Stimulated activated CD8-positive, alpha-beta memory T cell treated with anti-CD3 and anti-CD28 coated beads, Interleukin-4, amount 100 ng/mL, for 48 hours (primary cell): Measurements from ENCODE around the gene KRT76.
"Not testable (repeated sequence)": the region's sequence is repeated elsewhere in the genome, so short reads cannot be mapped to it uniquely, and the experiment has no call there.

Experiments
- DNase-seq: peaks from one replicate; pipeline ENCODE4 v3.0.0-alpha.2; 2020

KRT76 gene

DNA sequence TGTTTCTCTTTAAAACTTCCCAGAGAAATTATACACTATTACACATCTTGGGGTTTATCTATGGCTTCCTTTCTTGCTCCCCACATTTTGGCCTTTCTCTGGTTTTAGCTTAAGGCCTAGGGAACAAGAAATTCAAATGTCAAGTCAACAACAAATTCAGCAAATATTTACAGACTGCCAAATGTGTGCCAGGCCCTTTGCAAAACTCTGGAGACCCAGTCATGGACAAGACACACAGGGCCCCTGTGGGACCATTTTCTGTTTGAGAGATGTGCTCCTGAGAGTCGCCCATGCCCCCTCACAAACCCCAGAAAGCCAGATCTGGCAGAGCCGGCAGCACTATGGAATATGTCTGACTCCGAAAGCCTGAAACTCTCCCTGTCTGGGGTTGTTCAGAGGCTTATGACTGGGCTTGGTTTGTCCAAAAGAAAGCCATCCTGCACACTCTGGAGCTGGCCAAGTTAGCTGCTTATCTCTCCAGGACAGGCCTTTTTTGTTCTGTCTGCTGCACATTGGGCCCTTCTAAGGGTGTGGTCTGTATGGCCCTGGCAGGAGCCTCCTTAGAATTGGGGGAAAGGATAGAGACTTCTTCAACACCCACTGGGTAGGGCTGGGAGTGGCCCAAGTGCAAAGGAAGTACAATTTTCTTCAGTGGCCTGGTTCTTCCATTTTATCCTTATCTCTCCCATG lies 19.8 kb upstream of the KRT76 start:
- DNase-seq, result no peak

DNA sequence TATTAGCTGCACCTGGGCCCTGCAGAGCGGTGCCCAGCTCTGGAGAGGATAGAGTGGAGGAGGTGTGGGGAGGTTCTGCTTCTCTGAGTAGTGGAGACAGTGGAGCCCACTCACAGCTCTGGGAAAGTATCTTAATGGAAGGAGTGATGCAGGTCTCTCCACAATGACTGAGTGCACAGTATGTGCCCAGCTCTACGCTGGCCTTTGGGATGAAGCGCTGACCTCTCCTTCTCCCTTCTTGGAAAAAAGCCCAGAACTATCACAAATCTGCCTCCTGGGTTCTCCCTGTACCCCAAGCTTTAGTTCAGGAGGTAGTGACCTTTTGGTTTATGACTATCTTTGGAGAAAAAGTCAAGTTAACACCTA lies 19.3 kb upstream of the KRT76 start:
- no peak for DNase-seq

DNA sequence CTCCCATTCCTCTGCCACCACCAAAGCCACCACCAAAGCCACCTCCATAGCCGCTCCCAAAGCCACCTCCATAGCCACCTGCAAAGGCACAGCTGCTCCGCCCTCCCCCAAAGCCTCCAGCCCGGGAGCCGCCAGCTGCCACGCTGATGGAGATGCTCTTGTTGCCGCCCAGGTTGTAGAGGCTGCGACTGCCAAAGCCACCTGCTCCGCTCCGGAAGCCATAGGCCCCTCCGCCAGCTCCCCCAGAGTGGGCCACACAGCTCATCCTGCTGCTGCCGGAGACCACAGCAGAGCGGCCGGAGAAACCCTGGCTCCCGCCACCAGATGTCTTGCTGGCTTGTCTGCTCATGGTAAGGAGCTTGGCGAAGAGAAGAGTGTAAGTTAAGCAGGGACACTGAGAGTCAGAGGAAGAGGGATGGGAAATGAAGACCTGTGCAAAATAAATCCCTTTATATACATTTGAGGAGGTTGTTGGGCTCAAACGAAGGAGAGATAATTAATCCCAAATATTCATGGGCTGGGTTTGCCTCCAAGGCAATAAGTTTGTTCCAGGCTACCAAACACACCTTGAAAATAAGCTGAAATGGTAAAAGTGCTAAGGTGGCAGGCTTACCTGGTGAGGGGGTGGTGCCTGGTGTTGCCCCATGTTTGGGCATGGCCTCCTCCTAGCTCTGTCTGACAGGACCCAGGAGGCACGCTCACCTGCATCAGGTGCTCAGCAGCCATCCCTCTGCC lies 18.7 kb upstream of the KRT76 start, which contains the start of gene KRT3:
TSS of gene KRT3 (minus strand) at position 424 of the 735 bp plus-strand sequence. CDS start at position 349, 75 bp downstream.
- DNase-seq, result no peak

DNA sequence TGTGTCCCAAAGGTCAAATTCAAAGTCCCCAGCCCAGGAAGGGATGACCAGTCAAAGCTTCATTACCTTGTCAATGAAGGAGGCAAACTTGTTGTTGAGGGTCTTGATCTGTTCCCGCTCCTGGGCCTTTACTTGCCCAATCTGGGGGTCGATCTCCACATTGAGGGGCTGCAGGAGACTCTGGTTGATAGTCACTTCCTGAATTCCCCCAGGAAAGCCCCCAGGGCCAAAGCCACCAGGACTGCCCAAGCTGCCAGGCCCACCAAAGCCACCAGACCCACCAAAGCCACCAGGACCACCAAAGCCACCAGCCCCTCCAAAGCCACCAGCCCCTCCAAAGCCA lies 18.2 kb upstream of the KRT76 start:
- DNase-seq, result not testable (repeated sequence)

DNA sequence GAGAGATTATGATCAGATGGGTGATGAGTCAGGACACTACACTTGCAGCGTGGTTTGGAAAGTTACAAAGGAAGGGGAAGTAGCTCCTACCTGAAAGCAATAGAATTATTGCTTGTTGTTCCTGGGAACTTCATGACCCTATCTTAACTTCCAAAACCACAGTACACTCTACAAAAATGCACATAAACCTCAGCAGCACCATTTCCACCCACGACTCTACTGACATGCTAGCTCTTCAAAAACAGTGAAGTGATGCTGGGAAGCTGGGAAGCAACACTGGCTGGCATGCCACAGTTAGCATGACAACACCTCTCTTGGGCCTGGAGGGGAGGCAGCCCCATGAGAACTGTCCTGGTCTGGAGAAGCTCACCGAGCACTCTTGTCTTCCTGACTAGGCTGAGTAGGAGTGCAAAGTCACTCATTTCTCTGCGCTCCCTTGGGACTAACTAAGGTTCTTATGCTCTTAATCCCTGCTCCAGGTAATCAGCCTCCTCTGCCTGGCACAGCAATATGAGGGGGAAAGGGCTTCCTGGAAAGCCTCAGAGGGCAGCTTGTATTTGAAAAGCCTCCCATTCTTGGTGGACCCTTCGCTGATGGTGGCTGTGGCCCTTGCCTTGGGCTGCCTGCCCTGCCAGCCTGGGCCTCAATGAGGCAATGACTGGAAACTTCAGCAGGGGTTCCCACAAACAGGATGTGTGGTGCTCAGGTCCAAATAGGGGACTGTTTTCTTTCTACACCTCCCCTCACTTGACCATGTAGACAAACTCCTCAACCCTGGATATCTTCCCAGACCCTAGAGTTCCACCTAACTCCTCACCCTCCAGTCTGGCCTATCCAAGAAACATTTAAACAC lies 17.6 kb upstream of the KRT76 start:
- DNase-seq, result no peak

DNA sequence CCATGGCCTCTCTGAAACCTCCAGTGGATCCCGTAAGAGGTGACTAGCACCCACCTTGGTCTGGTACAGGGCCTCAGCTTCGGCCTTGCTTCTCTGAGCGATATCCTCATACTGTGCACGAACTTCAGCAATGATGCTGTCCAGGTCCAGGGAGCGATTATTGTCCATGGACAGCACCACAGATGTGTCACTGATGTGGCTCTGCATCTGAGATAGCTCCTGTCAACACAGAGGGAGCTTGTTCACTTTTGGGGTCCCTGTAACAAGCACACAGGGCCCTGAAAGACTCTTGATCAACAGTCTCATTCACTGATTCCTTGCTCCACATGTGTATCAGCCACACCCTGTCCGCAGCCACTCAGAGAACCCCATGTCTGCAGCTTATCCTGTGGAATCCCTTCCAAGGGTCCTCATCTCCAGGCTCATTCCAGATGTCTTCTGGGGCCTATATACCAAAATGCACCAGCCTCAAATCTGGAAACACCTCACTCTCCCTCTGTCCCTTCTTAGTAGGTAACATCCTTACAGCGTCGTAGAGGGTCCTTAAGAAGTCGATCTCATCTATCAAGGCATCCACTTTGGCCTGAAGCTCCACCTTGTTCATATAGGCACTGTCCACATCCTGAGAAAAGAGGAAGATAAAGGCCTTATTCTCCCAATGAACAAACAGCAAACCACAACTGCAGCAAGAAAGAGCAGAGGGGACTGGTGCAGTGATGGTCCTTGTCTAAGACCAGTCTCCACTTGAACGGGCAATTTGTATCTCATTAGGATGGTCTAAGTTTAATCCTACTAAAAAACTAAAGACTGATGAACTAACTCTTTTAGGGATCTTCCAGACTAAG lies 15.3 kb upstream of the KRT76 start:
- no peak for DNase-seq

DNA sequence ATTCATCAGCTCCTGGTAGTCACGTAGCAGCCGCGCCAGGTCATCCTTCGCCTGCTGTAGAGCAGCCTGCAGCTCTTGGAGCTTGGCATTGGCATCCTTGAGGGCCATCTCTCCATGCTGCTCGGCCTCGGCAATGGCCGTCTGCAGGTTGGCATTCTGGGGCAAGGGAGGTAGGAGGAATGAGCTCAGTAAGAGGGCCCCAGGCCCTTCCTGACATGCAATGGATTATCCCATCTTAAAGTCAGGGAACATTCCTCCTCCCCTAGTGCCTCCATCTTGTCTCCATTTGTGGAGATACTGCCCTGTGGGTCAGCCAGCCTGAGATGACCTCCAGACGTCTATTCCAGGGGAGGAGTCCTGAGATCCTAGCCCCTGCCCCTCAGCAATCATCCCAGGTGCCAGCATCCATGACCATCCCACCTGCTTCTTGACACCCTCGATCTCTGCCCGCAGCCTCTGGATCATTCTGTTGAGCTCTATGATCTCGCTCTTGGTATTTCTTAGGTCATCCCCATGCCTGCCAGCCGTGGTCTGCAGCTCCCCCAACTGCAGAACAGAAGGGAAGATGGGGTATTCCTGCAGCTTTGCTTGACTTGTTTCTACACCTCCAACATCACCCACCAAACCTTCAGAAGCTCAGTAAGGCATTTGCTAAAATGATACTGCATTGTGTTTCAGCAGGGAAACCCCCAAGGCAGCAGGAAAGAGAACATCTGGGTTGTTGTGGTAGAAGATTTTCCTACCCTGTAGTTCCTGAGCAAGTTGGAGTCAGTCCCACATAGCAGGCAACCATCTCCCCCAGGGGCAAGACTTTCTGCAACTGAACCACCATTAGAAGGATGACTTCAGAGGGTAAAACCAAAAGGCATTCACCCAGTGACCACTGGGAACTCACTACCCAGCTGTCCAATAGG lies 14.4 kb upstream of the KRT76 start:
- DNase-seq, result no peak

DNA sequence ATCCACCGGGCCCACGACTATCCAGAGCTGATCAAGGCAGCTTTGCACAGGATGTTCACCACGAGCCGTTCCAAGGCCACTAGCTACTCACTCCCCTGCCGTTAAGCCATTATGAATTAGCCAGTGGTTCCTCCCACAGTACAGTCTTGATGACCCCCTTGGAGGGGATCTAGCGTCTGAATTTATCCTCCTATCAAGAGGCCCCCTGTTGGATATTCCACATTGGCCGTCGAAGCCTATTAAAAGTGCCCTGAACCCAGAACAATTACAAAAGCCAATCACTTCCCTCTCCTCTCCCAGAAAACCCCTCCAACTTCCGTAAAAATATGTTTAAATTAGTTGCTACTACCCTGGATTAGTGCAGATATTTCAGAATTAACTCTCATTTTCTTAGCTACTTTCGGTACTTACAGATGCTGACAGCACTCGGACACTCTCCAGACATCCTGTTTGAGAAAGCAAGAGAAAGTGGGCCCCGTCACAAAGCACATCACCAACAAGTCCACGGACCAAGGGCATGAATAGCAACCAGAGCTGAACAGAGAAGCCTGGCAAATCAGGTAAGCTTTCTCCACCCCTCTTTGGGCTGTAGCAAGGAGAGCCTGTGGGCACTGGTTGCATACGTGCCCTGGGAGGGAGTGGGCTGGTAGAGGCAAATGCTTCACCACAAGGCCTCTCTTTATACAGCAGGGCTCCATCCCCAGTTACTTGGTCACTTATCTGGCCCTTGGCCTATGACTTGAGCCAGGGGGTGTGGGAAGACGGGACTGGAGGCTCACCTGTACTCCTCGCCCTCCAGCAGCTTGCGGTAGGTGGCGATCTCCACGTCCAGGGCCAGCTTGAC lies 13.5 kb upstream of the KRT76 start:
- DNase-seq, result no peak

DNA sequence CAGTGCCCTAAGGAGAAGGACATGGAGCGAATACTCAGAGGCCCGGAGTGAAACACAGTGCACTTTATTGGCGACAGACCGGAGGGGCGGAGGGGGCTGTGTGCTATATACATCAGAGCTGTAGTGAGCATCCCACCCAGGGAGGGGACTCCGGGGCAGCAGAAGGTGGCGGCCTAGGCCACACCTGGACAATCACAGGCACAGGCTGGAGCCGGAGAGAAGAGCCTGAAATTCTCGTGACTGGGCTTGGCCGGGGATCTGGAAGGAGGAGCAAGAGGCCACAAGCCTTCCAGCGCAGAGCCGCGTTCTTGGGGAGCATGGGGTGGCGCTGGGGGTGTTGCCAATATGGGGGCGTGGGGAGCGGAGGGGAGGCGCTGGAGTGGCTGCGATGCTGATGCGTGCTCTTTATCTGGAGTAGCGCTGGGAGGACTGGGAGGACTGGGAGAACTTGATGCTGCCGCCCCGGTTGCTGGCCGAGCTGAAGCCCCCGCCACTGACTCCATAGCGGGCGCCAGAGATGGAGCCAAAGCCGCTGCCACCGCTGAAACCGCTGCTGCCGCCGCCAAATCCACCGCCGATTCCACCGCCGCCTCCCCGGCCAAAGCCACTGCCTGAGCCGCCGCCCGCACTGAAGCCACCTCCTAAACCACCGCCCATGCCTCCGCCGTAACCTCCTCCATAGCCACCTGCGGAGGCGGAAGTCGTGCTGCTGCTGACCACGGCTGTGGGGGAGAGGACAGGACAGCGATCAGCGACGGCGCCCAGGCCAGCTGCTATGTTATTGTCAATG lies 12.7 kb upstream of the KRT76 start:
- no peak for DNase-seq

DNA sequence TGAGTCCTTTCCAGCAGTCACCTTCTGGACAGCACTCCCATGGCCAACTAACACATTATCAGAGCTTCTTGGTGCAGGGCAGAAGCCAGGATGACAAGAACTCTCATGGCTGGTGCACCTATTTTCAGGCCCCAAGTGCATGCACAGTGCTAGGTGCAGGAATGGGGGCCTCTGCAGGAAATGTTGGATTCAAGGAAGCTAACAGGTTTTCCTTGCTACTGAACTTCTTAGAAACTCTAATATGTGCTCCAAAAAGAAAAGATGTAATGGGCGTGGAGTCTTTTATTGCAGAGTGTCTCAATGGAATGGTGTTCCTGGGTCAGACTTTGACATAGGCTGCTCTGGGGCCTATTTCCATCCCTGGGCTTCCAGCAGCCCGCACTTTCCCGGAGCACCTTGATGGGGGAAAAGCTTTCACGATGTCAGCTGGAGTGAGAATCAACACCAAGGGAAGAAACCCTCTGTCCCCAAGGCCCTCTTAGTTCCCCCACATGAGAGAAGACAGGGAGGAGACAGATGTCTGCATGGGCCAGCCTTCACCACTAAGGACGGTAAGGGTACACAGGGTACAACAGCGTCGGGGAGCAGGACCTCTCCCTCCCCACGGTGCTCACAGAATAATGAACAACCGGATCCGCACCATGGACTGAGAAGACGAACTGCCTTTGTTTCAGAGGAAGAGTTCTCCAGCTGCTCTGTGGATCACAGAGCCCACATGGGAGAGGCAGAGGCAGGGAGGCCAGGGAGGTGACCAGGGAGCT lies 11.9 kb upstream of the KRT76 start:
- no peak for DNase-seq

DNA sequence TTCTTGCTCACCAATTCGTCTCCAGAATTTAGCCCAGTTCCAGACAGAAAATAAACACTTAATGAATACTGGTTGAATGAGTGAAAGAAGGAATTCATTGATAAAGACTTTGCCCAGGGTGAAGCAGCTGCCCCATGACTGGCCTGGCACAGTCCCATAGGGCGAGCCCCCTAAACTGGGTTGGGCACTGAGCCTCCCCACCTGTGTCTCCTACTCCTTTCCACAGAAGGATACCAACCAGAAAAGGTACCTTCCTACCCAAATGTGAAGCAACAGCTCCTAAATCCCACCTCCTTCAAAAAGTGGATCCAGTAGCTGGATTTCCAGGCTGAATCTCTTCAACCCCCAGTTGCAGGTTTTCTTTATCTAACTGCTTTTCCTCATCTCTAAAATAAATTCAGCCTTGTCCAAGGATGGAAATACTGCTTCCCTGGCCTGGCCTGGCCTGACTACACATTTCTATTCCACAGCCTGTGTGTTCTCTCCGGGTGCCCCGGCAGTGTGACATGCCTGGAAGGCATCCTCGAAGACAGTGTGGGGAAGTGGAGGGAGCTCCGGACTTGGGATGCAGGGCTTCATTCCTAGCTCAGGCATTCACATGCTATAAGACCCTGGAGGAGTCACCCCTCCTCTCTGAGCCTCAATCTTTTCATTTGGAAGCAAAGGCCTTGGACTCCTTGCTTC lies 11.2 kb upstream of the KRT76 start:
- no peak for DNase-seq

DNA sequence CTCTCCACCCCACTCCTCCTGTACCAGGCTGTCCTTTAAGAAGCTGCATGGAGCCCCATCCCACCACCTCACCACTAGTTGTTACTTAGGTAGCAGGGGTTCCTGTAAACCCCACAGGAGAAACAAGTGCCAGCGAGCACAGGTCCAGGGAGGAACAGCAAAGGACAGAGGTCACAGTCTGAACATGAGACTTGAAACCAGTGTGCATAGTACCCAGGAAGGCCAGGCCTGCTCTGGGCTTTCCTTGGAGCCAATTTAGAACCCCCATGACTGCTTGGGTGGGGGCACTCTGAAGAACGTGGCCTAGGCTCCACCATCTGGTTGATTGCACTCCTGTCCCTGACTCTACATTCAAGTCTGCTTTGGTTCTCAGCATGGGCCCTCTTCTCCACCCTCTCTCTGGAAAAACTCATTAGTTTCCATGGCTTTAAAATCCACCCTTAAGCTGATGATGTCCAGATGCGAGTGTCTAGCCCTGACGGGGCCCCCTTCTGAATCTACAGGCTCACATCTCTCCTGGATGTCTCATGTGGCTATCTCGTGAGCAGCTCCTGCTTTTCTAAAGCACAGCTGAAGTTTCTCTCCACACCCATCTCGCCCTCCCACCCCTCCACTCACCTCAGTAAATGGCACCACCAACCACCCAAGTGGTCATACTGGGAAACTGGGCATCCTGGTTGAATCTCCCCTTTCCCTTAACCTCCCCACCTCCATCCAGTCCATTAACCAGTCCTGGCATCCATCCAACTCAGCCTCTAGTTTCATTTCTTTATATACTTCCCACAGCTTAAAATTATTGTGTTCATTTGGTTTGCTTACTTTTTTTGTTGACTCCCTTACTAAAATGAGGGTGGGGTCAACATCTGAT lies 10.4 kb upstream of the KRT76 start:
- no peak for DNase-seq

DNA sequence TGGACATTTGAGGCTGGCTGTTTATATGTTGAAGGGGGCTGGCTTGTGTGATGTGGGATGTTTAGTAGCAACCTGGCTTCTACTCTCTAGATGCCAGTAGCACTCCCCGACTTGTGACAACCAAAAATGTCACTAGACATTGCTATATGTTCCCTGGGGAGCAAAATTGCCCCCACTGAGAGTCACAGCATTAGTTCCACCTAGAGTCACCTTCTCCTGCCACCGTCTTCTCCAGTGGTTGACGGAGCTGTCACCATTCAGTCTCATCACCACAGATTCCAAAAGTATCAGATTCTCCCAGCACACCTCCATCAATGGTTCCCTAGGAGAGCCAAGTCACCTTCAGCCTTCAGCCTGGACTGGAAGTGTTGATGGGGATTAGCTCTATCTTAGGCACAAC lies 7.8 kb upstream of the KRT76 start:
- DNase-seq, result no peak

DNA sequence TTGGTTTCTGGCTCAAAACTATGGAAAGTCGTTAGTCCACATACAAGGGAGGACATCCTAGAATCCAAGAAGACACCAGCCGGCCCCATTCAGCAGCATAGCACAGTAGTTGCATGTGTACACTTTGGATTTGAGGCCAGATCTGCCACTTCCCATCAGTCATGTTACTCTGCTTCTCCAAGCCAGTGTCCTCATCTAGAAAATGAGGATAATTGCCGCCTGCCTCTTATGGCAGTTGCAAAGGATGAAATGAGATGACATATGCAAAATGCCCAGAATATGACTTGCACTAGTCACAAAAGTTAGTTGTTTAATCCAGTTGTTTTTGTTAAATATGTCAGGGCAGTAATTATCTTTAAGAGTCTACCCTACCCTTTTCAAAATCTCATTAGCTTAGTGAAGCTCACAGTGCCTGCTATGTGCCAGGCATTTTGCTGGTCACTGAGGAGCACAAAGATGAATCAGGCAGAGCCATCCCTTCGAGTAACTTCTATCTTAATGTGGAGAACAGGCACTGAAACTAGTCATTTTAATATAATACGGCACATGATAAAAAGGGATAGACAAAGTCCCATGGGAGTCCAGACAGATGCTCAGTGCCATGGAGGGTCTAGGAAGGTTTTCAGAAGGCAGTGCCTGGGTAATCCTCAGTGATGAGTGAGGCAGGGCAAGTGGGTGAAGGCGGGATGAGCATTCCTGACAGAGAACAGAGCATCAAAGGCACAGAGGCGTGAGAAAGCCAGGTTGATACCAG lies 6.6 kb upstream of the KRT76 start:
- DNase-seq, result no peak

DNA sequence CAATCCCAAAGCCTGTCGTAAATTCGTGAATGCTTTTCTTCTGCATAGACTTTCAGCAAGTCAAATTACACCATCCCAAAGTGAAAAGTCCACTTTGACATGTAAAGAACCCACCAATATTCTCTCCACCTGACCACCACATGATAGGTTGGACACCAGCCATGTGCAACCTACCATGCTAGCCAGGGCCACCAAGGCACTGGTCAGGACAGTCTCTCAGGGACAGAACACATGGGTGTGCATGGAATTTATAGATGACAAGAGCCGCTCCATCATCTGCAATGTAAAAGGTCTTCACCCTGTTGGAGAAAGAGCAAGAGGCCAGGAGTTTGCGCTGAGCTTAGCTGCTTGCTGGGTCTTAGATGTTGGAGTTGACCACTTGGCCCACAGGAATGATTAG lies 5.4 kb upstream of the KRT76 start:
- no peak for DNase-seq

DNA sequence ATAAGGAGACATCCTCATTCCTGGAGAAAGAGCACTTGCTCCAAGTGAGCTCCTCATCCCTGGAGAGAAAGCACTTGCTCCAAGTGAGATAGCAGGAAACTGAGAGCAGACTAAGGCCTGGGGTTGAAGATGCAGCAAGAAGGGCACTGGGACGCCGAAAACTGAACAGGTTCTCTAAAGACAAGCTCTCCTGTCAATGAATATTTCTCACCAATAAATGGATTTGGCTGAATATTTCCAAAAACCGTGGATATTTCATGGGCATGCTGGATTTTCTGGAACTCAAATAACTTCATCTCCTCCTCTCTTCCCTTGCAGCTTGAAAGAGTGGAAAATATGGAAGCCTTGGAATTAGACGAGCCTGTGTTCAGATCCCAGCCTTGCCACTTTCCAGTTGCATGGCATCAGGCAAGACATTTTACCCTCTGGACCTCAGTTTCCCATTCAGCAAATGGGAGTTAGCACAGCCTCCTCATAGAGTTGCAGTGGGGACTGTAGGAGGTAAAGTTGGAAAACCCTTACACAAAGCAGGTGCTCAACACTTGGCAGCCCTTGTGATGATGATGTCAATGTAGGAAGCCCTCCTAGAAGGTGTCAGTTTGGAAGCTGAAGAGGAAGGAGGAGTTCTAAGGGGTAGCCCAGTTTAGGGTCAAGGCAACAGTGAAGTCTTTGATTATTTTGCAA lies 4.4 kb upstream of the KRT76 start:
- DNase-seq, result no peak
